GM18907 (cell line): ENCODE results near the gene MAP3K10.

ENCODE experiments used
- ATAC-seq: cut with Tn5 transposase; IDR thresholded peaks from one replicate; pipeline ENCODE4 v1.9.1; 2021; ENCODE audit warnings: mild to moderate bottlenecking, moderate library complexity; ENCODE audit not compliant: unreplicated experiment

The MAP3K10 gene

DNA sequence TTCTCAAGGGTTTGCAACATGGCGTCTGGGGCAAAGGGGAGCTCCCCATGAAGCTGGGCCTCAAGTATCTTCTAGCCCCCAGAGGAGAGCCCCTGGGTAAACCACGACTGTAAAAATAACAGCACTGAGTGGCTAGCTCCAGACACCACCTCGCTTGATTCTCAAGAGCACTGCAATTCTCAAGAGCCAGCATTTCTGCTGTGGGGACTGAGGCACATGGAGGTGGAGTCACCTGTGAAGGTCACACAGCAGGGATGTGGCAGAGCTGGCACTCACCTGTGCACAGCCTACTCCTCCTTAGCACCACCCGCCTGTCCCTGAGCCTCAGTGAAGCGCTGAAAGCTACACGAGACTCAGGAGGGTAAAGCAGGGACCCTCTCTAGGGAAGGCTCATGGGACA lies 56.0 kb downstream of the MAP3K10 start:
- no peak for ATAC-seq

DNA sequence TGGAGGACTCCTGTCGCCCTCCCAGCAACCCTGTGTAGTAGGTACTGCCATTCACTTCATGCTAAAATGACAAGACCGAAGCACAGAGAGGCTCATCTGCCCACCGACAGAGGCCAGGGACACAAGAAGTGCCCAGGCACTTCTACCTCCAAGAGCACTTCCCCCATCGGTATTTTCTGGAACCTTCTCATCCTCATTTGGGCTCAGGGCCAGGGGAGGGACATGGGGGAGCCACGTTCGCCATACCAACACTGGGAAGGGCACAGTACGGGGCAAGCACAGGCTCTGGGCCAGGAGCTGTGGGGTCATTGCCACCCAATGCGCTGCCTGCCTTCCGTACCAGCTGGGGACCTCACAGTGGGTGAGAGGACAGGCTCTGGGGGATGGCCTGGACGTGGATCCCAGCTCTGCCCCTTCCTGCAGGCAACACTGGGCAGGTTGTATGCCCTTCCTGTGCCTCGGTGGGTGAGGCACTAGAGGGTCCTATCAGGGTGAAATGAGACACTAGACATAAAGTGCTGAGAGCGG lies 56.6 kb downstream of the MAP3K10 start:
- no peak for ATAC-seq

DNA sequence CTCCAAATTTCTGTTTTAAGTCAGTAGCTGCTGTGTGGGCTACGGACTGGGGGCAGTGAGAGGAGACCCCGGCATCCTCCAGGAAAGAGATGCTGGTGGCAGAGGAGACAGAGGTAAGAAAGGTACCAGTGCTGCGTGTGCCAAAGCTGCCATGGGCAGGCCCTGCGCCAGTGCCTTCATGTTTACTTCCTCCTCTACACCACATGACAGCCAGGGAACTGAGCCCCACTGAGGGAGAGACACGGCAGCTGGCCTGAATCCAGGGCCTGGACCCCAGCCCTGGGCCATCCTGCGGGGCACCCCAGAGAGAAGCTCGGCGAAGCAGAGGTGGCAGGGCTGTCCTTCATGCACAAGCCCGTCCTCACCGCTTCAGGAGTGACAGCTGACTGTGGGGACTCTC lies 58.0 kb downstream of the MAP3K10 start:
- no peak for ATAC-seq

DNA sequence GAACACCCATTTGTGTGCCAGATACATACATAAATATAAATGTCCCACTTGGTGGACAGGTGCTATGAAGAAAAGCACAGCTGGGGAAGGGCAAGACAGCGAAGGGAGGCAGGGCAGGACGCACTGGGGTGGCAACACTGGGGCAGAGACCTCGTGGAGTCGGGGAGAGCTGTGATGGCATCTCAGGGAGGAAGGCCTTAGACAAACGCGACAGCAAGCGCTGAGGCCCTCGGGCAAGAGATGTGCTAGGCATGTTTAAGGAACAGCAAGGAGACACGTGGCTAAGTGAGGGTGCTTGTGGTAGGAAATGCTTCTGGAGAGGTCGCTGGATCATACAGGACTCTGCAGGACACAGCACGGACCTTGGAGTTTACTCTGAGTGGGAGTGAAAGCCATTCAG lies 58.6 kb downstream of the MAP3K10 start:
- no peak for ATAC-seq

DNA sequence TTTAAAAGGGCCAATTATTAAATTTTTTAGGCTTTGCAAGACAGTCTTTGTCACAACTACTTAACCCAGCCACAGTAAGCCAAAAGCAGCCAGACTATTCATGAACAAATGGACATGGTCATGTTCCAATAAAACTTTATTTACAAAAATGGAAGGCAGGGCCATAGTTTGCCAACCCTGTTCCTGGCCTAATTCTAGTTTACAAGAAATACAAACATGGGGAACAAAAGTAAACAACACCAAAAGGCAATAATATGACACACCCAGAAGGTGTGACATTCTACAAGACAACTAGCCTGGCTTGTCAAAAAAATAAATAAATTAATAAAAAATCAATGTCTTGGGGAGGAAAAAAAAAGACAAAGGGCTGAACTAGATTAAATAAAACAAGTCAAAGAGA lies 60.0 kb downstream of the MAP3K10 start:
- no peak for ATAC-seq

DNA sequence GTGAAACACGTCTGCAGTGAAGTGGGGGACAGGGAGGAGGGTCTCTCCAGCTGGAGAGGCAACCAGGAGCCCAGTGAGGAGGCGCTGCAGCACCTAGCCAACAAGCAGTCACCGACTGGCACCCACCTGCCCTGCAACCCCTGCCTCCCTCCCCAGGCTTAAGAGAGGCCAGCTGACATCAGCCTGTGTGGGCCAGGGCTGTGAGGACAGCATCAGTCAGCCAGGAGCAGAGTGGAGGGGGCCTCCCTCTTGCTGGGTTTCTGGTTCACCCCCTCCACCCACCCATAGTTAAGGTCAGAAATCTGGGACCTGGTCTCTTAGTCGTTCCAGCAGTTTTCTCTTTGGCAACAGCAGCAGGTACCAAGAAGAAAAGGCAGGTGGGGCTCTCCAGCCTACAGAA lies 60.8 kb downstream of the MAP3K10 start:
- ATAC-seq: no peak

DNA sequence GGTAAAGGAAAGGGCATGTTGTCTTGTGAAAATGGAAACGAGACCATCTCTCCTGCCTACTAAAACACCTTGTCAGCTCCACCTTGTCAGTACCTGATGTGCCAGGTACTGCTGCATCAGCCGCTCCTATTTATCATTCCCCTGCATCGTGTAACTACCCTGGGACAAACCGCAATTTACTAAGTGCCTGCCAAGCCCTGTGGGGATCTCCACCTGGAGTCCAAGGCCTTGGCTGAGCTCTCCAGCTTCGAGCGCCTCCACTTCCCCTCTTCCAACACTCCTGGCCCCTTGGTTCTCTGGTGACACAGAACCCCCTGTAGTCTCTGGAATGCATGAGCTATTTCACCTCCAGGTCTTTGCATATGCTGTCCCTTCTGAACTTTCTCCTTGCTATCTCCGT lies 61.2 kb downstream of the MAP3K10 start:
- no peak for ATAC-seq

DNA sequence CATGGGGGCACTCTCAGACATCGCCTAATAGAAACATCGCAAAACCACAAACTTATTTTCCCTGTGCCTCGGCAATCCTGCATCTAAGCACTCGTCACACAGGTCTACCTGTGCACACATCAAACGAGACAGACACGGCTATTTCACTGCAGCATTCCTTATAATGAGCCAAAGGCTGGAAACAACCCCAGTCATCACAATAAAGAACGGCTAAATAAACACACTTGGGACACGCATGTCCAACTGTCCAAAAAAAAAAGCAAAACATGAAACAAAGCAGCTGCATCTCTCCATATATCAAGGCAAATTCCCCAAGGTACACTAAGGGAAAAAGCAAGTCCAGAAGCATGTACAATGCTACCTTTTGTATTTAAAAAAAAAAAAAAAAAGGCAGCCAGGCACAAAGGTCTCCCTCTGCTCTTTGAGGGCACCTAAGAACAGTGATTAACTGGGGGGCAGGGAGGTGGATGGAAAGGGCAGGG lies 62.4 kb downstream of the MAP3K10 start:
- no peak for ATAC-seq

DNA sequence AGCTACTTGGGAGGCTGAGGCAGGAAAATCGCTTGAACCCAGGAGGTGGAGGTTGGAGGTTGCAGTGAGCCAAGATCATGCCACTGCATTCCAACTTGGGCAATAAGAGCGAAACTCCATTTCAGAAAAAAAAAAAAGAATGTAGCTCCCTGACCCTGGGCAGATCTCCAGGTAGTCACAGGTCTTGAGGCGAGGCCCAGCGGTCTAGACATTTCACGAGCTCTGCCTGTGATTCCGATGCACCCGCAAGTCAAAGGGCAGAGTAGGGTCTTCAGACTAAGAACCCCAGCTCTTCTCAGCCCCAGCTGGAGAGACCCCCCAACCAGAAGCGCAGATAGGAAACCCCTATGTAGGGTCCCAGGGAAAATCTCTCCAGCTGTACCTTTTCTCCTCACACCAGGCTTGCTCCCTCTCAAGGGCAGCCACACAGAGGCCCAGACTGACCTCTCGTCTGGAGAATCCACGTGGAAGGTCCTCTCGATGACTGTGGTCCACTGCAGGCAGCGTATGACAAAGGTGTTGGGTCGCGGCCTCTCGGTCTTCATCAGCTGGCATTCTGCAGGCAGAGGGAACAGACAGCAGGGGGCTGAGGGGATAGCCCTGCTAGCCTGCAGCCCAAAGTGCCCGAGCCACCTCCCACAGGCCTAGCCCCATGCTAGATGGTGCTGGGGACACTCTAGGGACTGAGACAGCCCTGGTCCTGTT lies 63.6 kb downstream of the MAP3K10 start:
- no peak for ATAC-seq

DNA sequence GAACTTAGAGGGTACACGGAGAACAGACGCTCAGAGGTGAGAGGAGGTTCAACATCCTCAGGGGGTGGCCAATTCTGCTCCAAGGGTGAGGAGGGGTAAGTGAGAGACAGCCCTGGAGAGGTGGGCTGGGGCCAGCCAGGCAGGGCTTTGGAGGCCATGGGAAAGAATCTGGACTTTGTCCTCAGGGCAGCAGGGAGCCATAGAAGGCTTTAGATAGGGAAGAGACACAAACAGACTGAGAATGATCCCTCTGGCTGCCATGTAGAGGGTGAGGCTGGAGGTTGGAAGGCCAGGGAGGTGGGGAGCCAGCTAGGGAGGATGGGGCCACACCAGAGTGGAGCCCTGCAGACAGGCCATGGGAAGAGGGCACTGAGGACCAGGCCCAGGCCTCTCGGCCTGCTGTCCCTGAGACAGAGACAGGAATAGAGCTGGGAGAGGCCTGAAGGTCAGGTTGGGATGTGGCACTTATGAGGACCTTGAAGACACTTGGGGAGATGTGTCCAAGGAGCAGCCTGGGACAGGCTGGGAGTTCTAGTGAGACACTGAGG lies 64.5 kb downstream of the MAP3K10 start:
- ATAC-seq: no peak

DNA sequence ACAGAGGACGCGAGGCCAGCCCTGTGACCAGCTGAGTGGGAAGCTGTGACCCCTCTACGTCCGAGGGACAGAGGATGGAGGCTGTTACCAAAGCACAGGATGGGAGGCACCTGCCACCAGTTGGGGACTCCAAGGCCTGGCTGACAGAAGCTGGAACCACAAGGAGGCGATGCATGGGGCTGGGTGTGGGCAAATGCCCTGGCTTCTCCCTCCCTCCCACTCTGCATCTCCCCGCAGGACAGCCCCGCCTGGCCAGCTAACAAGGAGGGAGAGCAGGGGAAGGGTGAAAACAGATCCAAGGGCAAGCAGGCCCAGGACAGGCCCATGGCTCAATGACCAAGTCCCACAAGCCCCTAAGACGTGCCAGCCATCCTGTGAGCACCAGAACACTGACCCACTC lies 65.3 kb downstream of the MAP3K10 start:
- no peak for ATAC-seq

DNA sequence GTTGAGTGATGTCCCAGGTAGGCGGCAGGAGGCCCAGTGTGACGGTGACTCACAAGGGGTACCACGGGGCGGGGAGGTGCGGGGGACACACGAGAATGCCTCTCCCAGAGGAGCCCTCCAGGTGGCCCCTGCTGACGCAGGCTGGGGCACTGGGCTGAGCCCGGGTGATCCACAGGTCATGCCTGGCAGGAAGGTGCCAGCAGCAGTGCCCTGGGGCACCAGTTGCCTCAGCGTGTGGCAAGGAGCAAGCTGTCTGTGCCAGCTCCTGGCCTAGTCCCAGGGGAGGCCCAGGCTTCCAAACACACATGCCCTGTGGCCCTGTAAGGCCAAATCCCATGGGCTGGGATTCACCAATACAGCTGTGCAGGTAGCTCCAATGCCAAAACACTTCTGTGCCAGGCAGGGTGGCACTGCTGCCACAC lies 65.9 kb downstream of the MAP3K10 start:
- no peak for ATAC-seq

DNA sequence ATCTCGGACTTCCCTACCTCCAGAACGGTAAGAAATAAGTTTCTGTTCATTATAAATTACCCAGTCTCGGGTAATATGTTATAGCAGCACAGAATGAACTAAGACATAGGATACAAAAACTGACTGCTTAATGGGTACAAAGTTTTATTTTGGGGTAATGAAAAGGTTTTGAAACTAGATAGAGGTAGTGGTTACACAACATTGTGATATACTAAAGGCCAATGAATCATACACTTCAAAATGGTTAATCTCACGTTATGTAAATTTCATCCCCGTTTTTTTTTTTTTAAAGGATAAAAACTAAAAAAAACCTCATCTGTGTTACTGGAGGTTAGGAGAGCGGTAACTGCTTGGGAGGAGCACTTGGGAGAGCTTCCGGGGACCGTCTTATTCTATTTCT lies 70.4 kb downstream of the MAP3K10 start:
- no peak for ATAC-seq

DNA sequence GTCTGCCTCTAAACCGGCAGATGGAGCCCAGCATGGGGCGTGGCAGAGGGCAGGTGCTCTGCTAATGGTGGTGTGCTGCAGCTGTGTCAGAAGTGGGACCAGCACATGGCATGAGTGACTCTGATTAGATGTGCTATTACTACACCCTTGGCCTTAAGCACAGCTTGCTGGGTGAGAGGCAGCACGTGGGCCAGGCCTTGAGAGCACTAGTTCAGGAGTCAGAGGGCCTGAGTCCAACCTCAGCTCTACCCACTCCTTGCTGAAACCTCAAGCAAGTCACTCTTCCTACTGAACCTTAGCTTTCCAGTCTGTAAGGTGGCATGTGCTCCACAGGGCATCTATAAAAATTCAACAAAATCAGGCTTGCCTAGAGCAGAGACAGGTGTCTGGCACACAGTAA lies 71.2 kb downstream of the MAP3K10 start:
- ATAC-seq: no peak

DNA sequence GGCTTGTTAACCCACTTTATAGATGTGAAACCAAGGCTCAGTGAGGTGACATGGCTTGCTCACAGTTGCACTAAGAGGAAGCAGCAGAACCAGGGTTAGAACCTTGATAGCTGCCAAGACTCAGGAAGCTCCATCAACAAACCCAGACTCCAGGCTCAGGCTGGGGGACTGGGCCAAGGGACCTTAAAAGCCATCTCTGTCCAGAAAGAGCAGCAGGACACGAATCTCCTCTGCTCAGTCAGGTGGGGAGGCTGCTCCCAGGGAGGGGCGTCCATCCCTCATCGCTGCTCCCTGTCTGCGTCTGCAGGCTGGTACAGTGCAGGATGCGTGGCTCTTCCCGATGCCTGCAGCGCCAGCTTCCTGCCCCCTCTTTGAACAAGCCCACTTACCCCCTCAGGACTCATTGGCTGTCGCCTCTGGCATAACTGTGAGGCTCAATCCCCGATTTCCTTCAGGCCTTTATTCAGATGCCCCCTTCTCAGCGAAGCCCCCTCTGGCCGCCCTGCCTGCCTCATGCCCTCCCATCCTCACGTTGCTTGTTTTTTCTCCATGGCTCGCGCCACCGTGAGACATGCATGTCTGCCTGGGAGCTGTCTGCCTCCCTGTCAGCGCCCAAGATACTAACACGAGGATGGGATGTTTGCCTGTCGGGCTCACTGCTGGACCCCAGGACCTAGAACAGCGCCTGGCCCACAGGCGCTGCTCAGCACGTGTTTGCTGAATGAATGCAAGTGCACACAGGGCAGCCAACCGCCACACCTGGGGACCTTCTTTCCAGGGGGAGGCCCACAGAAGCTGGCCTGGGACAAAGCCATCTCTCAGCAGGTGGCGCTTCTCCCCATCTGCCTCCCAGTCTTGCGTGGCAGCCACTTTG lies 72.5 kb downstream of the MAP3K10 start:
- no peak for ATAC-seq

DNA sequence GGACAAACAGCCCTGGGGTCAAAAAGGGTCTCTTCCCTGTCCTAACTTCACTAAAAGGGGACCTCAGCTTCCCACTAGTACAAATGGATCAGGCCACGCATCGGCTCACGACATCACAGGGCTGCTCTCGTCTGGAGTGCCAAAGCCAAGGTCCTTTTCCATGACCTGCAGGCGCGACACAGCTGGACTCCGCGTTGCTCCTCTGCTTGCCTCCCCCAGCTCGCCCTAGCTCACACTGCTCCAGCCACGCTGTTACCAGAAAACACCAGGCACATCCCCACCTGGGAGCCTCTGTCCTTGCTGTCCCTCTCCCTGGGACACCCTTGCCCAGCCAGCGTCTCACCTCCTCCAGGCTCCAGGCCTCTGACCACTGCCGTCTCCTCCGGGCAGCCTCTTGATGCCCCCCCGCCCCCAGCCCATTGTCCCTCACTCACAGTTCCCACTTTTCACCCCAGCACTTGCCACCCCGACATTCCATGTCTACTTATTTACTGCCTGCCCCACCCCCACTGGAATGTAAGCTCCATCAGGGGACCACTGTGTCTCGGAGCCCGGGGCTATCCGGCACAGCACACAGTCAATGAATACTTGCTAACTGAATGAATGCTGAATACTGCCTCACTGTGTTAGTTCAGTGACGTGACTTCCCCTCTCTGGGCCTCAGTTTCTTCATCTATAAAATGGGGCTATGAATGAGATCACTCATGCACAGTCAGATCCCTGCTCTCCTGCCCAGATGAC lies 73.3 kb downstream of the MAP3K10 start:
- no peak for ATAC-seq
